GM12873 (cell line): ENCODE measurements around the gene UBXN6.

Experiments used
- CTCF ChIP-seq: IDR thresholded peaks from 2 replicates; pipeline ENCODE4 v1.5.1; 2012; ENCODE audit warnings: low read depth, mild to moderate bottlenecking, moderate library complexity, low read length, control low read depth; ENCODE audit not compliant: insufficient read depth; ENCODE audit errors: missing control alignments

UBXN6 gene

DNA sequence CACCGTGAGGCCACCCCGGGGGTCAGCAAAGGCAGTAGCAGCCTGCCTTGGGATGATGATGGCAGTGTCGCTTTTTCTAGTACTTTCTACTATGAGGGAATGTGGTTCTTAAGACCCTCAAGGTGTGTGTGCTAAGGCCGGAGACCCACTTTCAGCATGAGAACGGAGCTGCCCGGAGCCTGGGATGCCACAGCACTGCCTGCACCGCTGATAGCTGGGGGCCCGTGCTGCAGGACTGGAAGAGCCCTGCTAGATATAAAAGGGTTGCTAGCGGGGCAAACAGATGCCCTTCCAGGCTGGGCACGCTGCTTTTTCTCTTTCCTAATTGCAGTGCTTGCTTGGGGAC lies 46.2 kb upstream of the UBXN6 start:
- no peak for TF ChIP-seq CTCF

- TF ChIP-seq CTCF, result no peak
Measured at GRCh38 chr19:4503132-4503824, 45.7 kb upstream of the UBXN6 start.

GRCh38 chr19:4502282-4503131 lies 44.9 kb upstream of the UBXN6 start:
- TF ChIP-seq CTCF, result no peak

DNA sequence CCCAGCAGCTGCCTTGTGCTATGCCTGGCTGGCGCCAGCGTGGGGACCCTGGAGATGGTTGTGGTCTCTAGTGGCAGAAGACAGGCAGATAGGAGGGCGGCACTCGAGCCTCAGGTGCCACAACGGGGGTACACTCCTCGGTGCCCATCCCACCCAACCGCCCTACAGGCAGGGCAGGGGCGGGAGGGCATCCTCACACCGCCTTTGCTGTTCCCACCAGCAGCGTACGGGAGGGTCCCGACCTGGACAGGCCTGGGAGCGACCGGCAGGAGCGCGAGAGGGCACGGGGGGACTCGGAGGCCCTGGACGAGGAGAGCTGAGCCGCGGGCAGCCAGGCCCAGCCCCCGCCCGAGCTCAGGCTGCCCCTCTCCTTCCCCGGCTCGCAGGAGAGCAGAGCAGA lies 44.1 kb upstream of the UBXN6 start:
- TF ChIP-seq CTCF, result no peak

DNA sequence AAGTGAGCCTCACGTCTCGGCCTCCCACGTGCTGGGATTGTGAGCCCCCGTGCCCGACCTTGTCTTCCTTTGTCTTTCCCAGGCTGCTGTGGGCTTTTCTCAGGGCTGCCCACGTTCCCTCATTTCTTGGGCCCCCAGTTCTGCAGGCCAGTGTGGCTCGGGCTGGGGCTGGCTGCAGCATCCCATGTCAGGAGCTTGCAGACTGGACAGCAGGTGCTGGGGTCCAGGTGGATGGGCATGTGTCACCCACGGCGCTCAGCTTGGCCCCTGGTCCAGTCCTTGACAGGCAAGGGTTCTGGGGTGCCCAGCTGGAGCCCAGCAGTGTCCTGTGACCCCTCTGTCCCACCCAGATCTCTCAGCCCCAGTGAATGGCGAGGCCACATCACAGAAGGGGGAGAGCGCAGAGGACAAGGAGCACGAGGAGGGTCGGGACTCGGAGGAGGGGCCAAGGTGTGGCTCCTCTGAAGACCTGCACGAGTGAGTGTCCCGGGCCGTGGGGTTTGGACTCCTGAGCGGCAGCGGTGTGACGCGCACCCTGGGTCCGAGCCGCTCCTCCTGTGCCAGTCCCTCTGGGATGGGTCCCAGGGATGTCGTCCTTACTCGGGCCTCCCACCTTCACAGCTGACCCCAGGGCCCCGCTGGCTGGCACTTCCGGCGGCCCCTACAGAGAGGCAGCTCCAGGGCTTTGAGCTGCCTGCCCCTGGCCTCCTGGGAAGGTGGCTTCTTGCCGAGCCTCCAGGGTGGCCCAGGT lies 43.4 kb upstream of the UBXN6 start:
- TF ChIP-seq CTCF, result no peak

- no peak for TF ChIP-seq CTCF
Measured at GRCh38 chr19:4499855-4500254, 42.3 kb upstream of the UBXN6 start.

DNA sequence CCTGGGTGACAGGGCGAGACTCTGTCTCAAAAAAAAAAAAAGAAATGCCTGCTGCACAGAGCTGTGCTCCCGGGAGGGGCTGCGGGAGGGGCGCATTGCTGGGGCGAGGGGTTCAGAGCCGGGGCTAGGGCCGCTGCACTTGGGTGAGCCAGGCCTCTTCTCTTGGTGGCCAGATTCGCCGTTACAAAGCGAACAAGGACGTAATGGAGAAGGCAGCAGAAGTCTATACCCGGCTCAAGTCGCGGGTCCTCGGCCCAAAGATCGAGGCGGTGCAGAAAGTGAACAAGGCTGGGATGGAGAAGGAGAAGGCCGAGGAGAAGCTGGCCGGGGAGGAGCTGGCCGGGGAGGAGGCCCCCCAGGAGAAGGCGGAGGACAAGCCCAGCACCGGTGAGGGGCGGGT lies 41.7 kb upstream of the UBXN6 start:
- no peak for TF ChIP-seq CTCF
